ENCODE data around the gene ARID1B.

ARID1B gene

GRCh38 chr6:156912431-156912830 is 135.3 kb downstream of the ARID1B start:
- ATAC-seq (ENCODE audit: low read depth) (no peak), DNase-seq (ENCODE audit: low spot score) (no peak)
- no peaks in the 10 kb centered on the region for H3K9me3 ChIP-seq (ENCODE audit: severe bottlenecking)
- no peak overlapping the region for H3K27ac ChIP-seq (ENCODE audit: poor library complexity, severe bottlenecking)
- H3K36me3 ChIP-seq (ENCODE audit: low read depth), result no peaks in the 10 kb centered on the region
- no peak overlapping the region for H3K4me3 ChIP-seq (ENCODE audit: severe bottlenecking)
- no peaks in the 10 kb centered on the region for H3K27me3 ChIP-seq (ENCODE audit: insufficient read depth, poor library complexity, severe bottlenecking)
- H3K4me1 ChIP-seq (ENCODE audit: insufficient read depth, poor library complexity, severe bottlenecking), result no peaks in the 10 kb centered on the region
- no peak for TF ChIP-seq CTCF (IDR thresholded peaks at IDR 0.05; ENCODE audit: poor library complexity, severe bottlenecking)

DNA sequence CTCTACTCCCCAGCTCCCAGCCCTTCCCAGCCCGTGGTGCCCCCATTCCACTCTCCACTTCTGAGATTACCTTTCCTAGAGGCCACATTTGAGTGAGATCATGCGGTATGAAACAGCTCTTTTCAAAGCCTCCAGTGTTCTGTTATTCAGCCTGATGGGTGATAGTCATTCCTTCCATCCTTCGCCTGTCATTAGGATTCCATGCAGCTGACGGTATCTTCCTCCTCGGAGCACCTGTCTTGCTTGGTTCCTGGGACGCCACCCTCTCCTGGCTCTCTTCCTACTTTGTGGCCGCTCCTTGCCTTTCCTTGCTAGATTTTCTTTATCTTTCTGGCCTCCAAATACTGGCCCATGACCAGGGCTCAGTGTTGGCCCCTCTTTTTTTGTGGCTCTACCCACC is 137.0 kb downstream of the ARID1B start:
- TF ChIP-seq CTCF (IDR thresholded peaks at IDR 0.05; ENCODE audit: poor library complexity, severe bottlenecking), result no peak

GRCh38 chr6:156916130-156916801 is 139.1 kb downstream of the ARID1B start:
- no peaks in the 10 kb centered on the region for H3K27me3 ChIP-seq (ENCODE audit: insufficient read depth, poor library complexity, severe bottlenecking)
- no peak for TF ChIP-seq CTCF (IDR thresholded peaks at IDR 0.05; ENCODE audit: poor library complexity, severe bottlenecking)
- H3K27ac ChIP-seq (ENCODE audit: poor library complexity, severe bottlenecking), result no peak overlapping the region
- no peaks in the 10 kb centered on the region for H3K36me3 ChIP-seq (ENCODE audit: low read depth)
- ATAC-seq (ENCODE audit: low read depth) (no peak), DNase-seq (ENCODE audit: low spot score) (no peak)
- no peaks in the 10 kb centered on the region for H3K4me1 ChIP-seq (ENCODE audit: insufficient read depth, poor library complexity, severe bottlenecking)
- no peaks in the 10 kb centered on the region for H3K9me3 ChIP-seq (ENCODE audit: severe bottlenecking)
- H3K4me3 ChIP-seq (ENCODE audit: severe bottlenecking), result no peak overlapping the region

More for the DNA sequence above, 137.0 kb downstream of the ARID1B start:
- DNase-seq (ENCODE audit: low spot score), result no peak
- H3K4me1 ChIP-seq (ENCODE audit: insufficient read depth, poor library complexity, severe bottlenecking), result no peaks in the 10 kb centered on the region
- no peaks in the 10 kb centered on the region for H3K9me3 ChIP-seq (ENCODE audit: severe bottlenecking)
- H3K4me3 ChIP-seq (ENCODE audit: severe bottlenecking), result no peak overlapping the region
- H3K36me3 ChIP-seq (ENCODE audit: low read depth), result no peaks in the 10 kb centered on the region
- ATAC-seq (ENCODE audit: low read depth), result no peak
- no peaks in the 10 kb centered on the region for H3K27me3 ChIP-seq (ENCODE audit: insufficient read depth, poor library complexity, severe bottlenecking)
- no peak overlapping the region for H3K27ac ChIP-seq (ENCODE audit: poor library complexity, severe bottlenecking)

GRCh38 chr6:156917213-156917612 is 140.0 kb downstream of the ARID1B start:
- no peaks in the 10 kb centered on the region for H3K36me3 ChIP-seq (ENCODE audit: low read depth)
- ATAC-seq (ENCODE audit: low read depth), result no peak
- no peak for DNase-seq (ENCODE audit: low spot score)
- H3K9me3 ChIP-seq (ENCODE audit: severe bottlenecking), result no peaks in the 10 kb centered on the region
- H3K27me3 ChIP-seq (ENCODE audit: insufficient read depth, poor library complexity, severe bottlenecking), result no peaks in the 10 kb centered on the region
- no peaks in the 10 kb centered on the region for H3K4me1 ChIP-seq (ENCODE audit: insufficient read depth, poor library complexity, severe bottlenecking)
- no peak overlapping the region for H3K27ac ChIP-seq (ENCODE audit: poor library complexity, severe bottlenecking)
- TF ChIP-seq CTCF (IDR thresholded peaks at IDR 0.05; ENCODE audit: poor library complexity, severe bottlenecking), result no peak
- H3K4me3 ChIP-seq (ENCODE audit: severe bottlenecking), result no peak overlapping the region

DNA sequence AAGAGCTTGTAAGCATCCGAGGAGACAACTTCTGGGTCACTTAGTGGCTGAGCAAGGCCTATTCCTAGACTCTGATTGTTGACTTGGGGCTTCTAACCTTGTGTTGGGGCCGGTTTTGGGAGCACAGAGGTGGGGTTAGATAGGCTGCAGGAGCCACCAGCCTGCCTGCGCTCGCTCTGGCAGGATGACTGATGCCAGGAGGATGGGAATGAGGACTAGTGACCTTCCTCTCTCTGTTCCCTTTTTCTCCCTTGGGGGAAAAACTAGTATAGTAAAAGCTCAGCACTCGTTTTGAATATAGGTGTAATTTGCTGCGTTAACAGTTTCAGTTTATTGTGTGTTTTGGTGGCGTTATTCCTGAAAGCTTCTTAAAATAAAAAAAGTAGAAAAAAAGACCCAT is 141.5 kb downstream of the ARID1B start:
- H3K27me3 ChIP-seq (ENCODE audit: insufficient read depth, poor library complexity, severe bottlenecking), result no peaks in the 10 kb centered on the region
- no peak for TF ChIP-seq CTCF (IDR thresholded peaks at IDR 0.05; ENCODE audit: poor library complexity, severe bottlenecking)
- H3K27ac ChIP-seq (ENCODE audit: poor library complexity, severe bottlenecking), result no peak overlapping the region

More for the DNA sequence above, 141.5 kb downstream of the ARID1B start:
- H3K36me3 ChIP-seq (ENCODE audit: low read depth), result no peaks in the 10 kb centered on the region
- no peak overlapping the region for H3K4me3 ChIP-seq (ENCODE audit: severe bottlenecking)
- H3K9me3 ChIP-seq (ENCODE audit: severe bottlenecking), result no peaks in the 10 kb centered on the region
- DNase-seq (ENCODE audit: low spot score), result no peak
- H3K4me1 ChIP-seq (ENCODE audit: insufficient read depth, poor library complexity, severe bottlenecking), result no peaks in the 10 kb centered on the region
- no peak for ATAC-seq (ENCODE audit: low read depth)
